Dedifferentiated amniotic fluid mesenchymal stem cell (primary cell): ENCODE data around the gene DHFR2.
"Not testable (repeated sequence)": the region's sequence is repeated elsewhere in the genome, so short reads cannot be mapped to it uniquely, and the experiment has no call there.

ENCODE experiments used
- DNase-seq: peaks from one replicate; pipeline ENCODE4 v3.0.0-alpha.2; 2016; ENCODE audit errors: extremely low spot score

Gene DHFR2

GRCh38 chr3:94065819-94066480 lies 3.2 kb upstream of the DHFR2 start:
- DNase-seq: no peak

- no peak for DNase-seq
Measured at GRCh38 chr3:94065122-94065521, 2.4 kb upstream of the DHFR2 start.

- no peak for DNase-seq
Measured at GRCh38 chr3:94064243-94064860, 1.6 kb upstream of the DHFR2 start.

- DNase-seq: peak; percentile 34
Measured at GRCh38 chr3:94063496-94064119, 892 bp upstream of the DHFR2 start.

- no peak for DNase-seq
Measured at GRCh38 chr3:94061297-94061696, 1.4 kb downstream of the DHFR2 start.

GRCh38 chr3:94050546-94050945 lies 12.2 kb downstream of the DHFR2 start:
- no peak for DNase-seq

GRCh38 chr3:94049267-94049666 lies 13.4 kb downstream of the DHFR2 start:
- no peak for DNase-seq

GRCh38 chr3:94046533-94046932 lies 16.2 kb downstream of the DHFR2 start:
- DNase-seq: no peak

GRCh38 chr3:94044100-94044936 lies 18.4 kb downstream of the DHFR2 start:
- not testable (repeated sequence) for DNase-seq

GRCh38 chr3:94043285-94043684 lies 19.4 kb downstream of the DHFR2 start:
- no peak for DNase-seq

- DNase-seq: no peak
Measured at GRCh38 chr3:94036909-94037507, 25.7 kb downstream of the DHFR2 start.

GRCh38 chr3:94028093-94028837 lies 34.5 kb downstream of the DHFR2 start, which contains the start of gene STX19:
Gene STX19 (minus strand): TSS chr3:94028597. CDS start chr3:94015269, 13,328 bp downstream.
- DNase-seq: no peak

GRCh38 chr3:94026623-94027022 lies 36.1 kb downstream of the DHFR2 start:
- no peak for DNase-seq

GRCh38 chr3:94024385-94024784 lies 38.3 kb downstream of the DHFR2 start:
- no peak for DNase-seq

GRCh38 chr3:94020293-94020692 lies 42.4 kb downstream of the DHFR2 start:
- DNase-seq: no peak

GRCh38 chr3:94019659-94020058 lies 43.1 kb downstream of the DHFR2 start:
- no peak for DNase-seq

GRCh38 chr3:94015025-94015424 lies 47.7 kb downstream of the DHFR2 start:
- DNase-seq: no peak

GRCh38 chr3:94012185-94012584 lies 50.5 kb downstream of the DHFR2 start:
- DNase-seq: no peak

- DNase-seq: no peak
Measured at GRCh38 chr3:94011233-94011711, 51.4 kb downstream of the DHFR2 start.

- DNase-seq: no peak
Measured at GRCh38 chr3:94009608-94010007, 53.1 kb downstream of the DHFR2 start.

GRCh38 chr3:94008253-94008652 lies 54.5 kb downstream of the DHFR2 start:
- DNase-seq: no peak
